GM23248 (cell line): ENCODE results near the gene PLA2G4E. TPM values are rescaled to one million over a fixed set of nuclear protein-coding genes. Genes with fewer than 3 reads are reported as not detected.

Experiments
- DNase-seq: peaks from one replicate; pipeline ENCODE4 v3.0.0-alpha.2; 2015
- H2AFZ ChIP-seq: fragments of 200-600 bp; sonication (generic); 2 replicates; pipeline ENCODE4 v1.6.1; 2016; ENCODE audit warnings: antibody characterized with exemption
- H3F3A ChIP-seq: fragments of 200-600 bp; sonication (generic); 2 replicates; pipeline ENCODE4 v1.6.1; 2016; ENCODE audit warnings: mild to moderate bottlenecking, antibody characterized with exemption, mixed run types; ENCODE audit not compliant: insufficient read depth
- H3K27ac ChIP-seq: fragments of 200-600 bp; sonication (generic); 2 replicates; pipeline ENCODE4 v1.5.1; 2016; ENCODE audit warnings: mild to moderate bottlenecking
- H3K27me3 ChIP-seq: fragments of 200-600 bp; sonication (generic); replicated peaks from 2 replicates; pipeline ENCODE4 v1.6.1; 2016; ENCODE audit warnings: mild to moderate bottlenecking; ENCODE audit not compliant: insufficient read depth
- H3K36me3 ChIP-seq: fragments of 200-600 bp; sonication (generic); 2 replicates; pipeline ENCODE4 v1.6.1; 2016; ENCODE audit warnings: low read depth, mild to moderate bottlenecking
- H3K4me1 ChIP-seq: fragments of 200-600 bp; sonication (generic); 2 replicates; pipeline ENCODE4 v1.6.1; 2016; ENCODE audit warnings: mild to moderate bottlenecking; ENCODE audit not compliant: insufficient read depth
- H3K4me2 ChIP-seq: fragments of 200-600 bp; sonication (generic); one replicate; pipeline ENCODE4 v1.6.1; 2016; ENCODE audit warnings: mild to moderate bottlenecking; ENCODE audit not compliant: unreplicated experiment
- H3K4me3 ChIP-seq: fragments of 200-600 bp; sonication (generic); 2 replicates; pipeline ENCODE4 v1.5.1; 2016; ENCODE audit warnings: mild to moderate bottlenecking
- H3K79me2 ChIP-seq: fragments of 200-600 bp; sonication (generic); 2 replicates; pipeline ENCODE4 v1.6.1; 2016; ENCODE audit warnings: mild to moderate bottlenecking; ENCODE audit not compliant: insufficient read depth
- H3K9ac ChIP-seq: fragments of 200-600 bp; sonication (generic); 2 replicates; pipeline ENCODE4 v1.6.1; 2016; ENCODE audit warnings: mild to moderate bottlenecking
- H3K9me2 ChIP-seq: fragments of 200-600 bp; sonication (generic); 2 replicates; pipeline ENCODE4 v1.6.1; 2016; ENCODE audit warnings: mixed run types, mild to moderate bottlenecking, moderate library complexity; ENCODE audit not compliant: insufficient read depth
- H3K9me3 ChIP-seq: fragments of 200-600 bp; sonication (generic); one replicate; pipeline ENCODE4 v1.6.1; 2017; ENCODE audit warnings: low read depth
- H4K20me1 ChIP-seq: fragments of 200-600 bp; sonication (generic); 2 replicates; pipeline ENCODE4 v1.6.0; 2016; ENCODE audit not compliant: insufficient read depth
- EZH2 ChIP-seq: fragments of 200-600 bp; sonication (generic); IDR thresholded peaks from 2 replicates; pipeline ENCODE4 v1.6.1; 2018; ENCODE audit warnings: antibody characterized with exemption, mild to moderate bottlenecking; ENCODE audit not compliant: insufficient read depth, poor library complexity, severe bottlenecking
- EZH2phosphoT487 ChIP-seq: fragments of 200-600 bp; sonication (generic); IDR thresholded peaks from 2 replicates; pipeline ENCODE4 v1.6.1; 2018; ENCODE audit warnings: antibody characterized with exemption, moderate library complexity, mild to moderate bottlenecking, low read depth; ENCODE audit not compliant: insufficient read depth
- WGBS, 2 experiments: methylation state at CpG; one replicate each; pipeline ENCODE4 v1.1.6; 2015 to 2017; ENCODE audit warnings: low lambda C conversion rate in 2 of 2, low coverage in 1 of 2; ENCODE audit errors: missing lambda C conversion rate in 2 of 2; 5-methylcytosine and 5-hydroxymethylcytosine counted together
- in situ Hi-C: fragments of 300-500 bp; cut with MboI; formaldehyde crosslinking; loops from 2 replicates; pipeline ENCODE4 v1.15.0; 2020
- polyA plus RNA-seq: library from polyadenylated mRNA; unstranded; fragments of >200 nt; fragmentation: Nextera tagmentation; extraction: Ambion mirVana; gene quantifications from 2 replicates; pipeline ENCODE4 v1.2.1, GENCODE V29; 2016
- total RNA-seq: library from RNA; depleted of rRNA; stranded (reverse); fragments of >200 nt; shearing (Covaris generic); gene quantifications from 2 replicates; pipeline ENCODE4 v1.2.3, GENCODE V29; 2014

PLA2G4E gene
- total and polyA plus RNA-seq, 2 experiments from 2014 or later: not detected

GRCh38 chr15:41936649-41937567 lies 83.9 kb downstream of the PLA2G4E start:
- WGBS, 2 experiments: 68 to 77% methylated on average over 19 of the region's 19 CpGs
- H3K4me2 ChIP-seq: peak overlapping the region; percentile 26
- DNase-seq: peak; percentile 81
- H3K4me1 ChIP-seq: peaks cover 42% of the 10 kb centered on the region
- H3K4me3 ChIP-seq: no peak overlapping the region
- H3K27ac ChIP-seq: peak overlapping the region; percentile 59
- H3K9me2 ChIP-seq: no peaks in the 10 kb centered on the region
- H2AFZ ChIP-seq: peak overlapping the region; percentile 46; the same call in 1 of the 2 replicates
- peak overlapping the region; percentile 41 for H3K9ac ChIP-seq
- no peak for TF ChIP-seq EZH2
- no peak for TF ChIP-seq EZH2phosphoT487
- in situ Hi-C loops: no loop called here
- 0 out of 2 replicates have a peak, but pooled peaks cover 2% of the 10 kb centered on the region for H3K36me3 ChIP-seq
- peaks cover 19% of the 10 kb centered on the region; the same call in 1 of the 2 replicates for H3K79me2 ChIP-seq
- no peaks in the 10 kb centered on the region for H4K20me1 ChIP-seq
- H3F3A ChIP-seq: peaks cover 16% of the 10 kb centered on the region
- no peaks in the 10 kb centered on the region for H3K27me3 ChIP-seq
- no peaks in the 10 kb centered on the region for H3K9me3 ChIP-seq

GRCh38 chr15:41936155-41936554 lies 84.7 kb downstream of the PLA2G4E start:
- no peak for TF ChIP-seq EZH2
- no peak for TF ChIP-seq EZH2phosphoT487
- Histone ChIP-seq H3K9ac (no peak overlapping the region), H3K36me3 (0 out of 2 replicates have a peak, but pooled peaks cover 3% of the 10 kb centered on the region), H3K79me2 (peaks cover 17% of the 10 kb centered on the region; the same call in 1 of the 2 replicates), H3K9me2 (no peaks in the 10 kb centered on the region), H3K27me3 (no peaks in the 10 kb centered on the region), H3K9me3 (no peaks in the 10 kb centered on the region), H3K4me2 (peak overlapping the region; percentile 26), H3K4me3 (no peak overlapping the region), H4K20me1 (no peaks in the 10 kb centered on the region), H2AFZ (no peak overlapping the region), H3F3A (peaks cover 16% of the 10 kb centered on the region), H3K4me1 (peaks cover 39% of the 10 kb centered on the region), H3K27ac (peak overlapping the region; percentile 59)
- DNase-seq: no peak
- in situ Hi-C loops: no loop called here
- 87 to 88% methylated on average over 3 of the region's 3 CpGs for WGBS, 2 experiments

GRCh38 chr15:41935566-41936020 lies 85.2 kb downstream of the PLA2G4E start:
- H3K4me1 ChIP-seq: peaks cover 38% of the 10 kb centered on the region
- TF ChIP-seq EZH2phosphoT487: no peak
- TF ChIP-seq EZH2: no peak
- no peak overlapping the region for H3K27ac ChIP-seq
- no peaks in the 10 kb centered on the region for H3K9me2 ChIP-seq
- no peak overlapping the region for H3K9ac ChIP-seq
- H3F3A ChIP-seq: peaks cover 14% of the 10 kb centered on the region
- H3K4me3 ChIP-seq: no peak overlapping the region
- no peak overlapping the region for H3K4me2 ChIP-seq
- H3K79me2 ChIP-seq: peaks cover 17% of the 10 kb centered on the region; the same call in 1 of the 2 replicates
- H2AFZ ChIP-seq: no peak overlapping the region
- 0 out of 2 replicates have a peak, but pooled peaks cover 3% of the 10 kb centered on the region for H3K36me3 ChIP-seq
- 86% methylated on average over 5 of the region's 5 CpGs for WGBS, 2 experiments
- H4K20me1 ChIP-seq: no peaks in the 10 kb centered on the region
- DNase-seq: no peak
- no peaks in the 10 kb centered on the region for H3K27me3 ChIP-seq
- in situ Hi-C loops: no loop called here
- no peaks in the 10 kb centered on the region for H3K9me3 ChIP-seq

GRCh38 chr15:41934843-41935242 lies 86.0 kb downstream of the PLA2G4E start:
- no peaks in the 10 kb centered on the region for H3K9me3 ChIP-seq
- H3K9me2 ChIP-seq: no peaks in the 10 kb centered on the region
- no peak overlapping the region for H2AFZ ChIP-seq
- no peak overlapping the region for H3K4me3 ChIP-seq
- no peaks in the 10 kb centered on the region for H4K20me1 ChIP-seq
- peaks cover 20% of the 10 kb centered on the region for H3F3A ChIP-seq
- H3K27me3 ChIP-seq: no peaks in the 10 kb centered on the region
- no peak for DNase-seq
- in situ Hi-C loops: no loop called here
- H3K4me2 ChIP-seq: no peak overlapping the region
- no peak overlapping the region for H3K27ac ChIP-seq
- no peak for TF ChIP-seq EZH2phosphoT487
- no peak for TF ChIP-seq EZH2
- H3K4me1 ChIP-seq: peaks cover 37% of the 10 kb centered on the region
- H3K79me2 ChIP-seq: peaks cover 17% of the 10 kb centered on the region; the same call in 1 of the 2 replicates
- H3K36me3 ChIP-seq: 0 out of 2 replicates have a peak, but pooled peaks cover 3% of the 10 kb centered on the region
- WGBS, 2 experiments: 69 to 84% methylated on average over 4 of the region's 4 CpGs
- H3K9ac ChIP-seq: no peak overlapping the region
